Measurements from ENCODE around the gene PLCG1. TPM values are rescaled to one million over a fixed set of nuclear protein-coding genes. Genes with fewer than 3 reads are reported as not detected.

The PLCG1 gene
- total RNA-seq, 3 donors from 2014 or later (not counting 1 experiment from before 2014, with no cell fraction given) = 199 to 242 (median 236) TPM

DNA sequence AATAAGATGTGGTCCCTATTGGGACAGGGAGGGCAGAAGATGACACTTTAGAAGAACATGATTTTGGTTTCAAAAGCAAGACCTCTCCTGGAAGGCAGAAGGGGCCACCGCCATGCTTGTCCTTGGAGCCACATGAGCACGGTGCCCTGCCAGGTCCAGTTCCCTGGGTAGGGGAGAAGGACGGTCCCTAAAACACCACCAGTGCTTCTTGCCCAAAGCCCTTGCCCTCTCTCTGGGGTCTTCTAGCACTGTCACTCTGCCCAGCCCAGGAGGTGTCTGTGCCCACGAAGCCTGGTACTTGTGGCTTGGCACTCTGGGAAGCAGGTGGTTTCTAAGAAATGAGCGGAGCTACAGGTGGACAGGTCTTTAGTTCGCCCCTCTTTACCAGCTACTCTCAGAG lies 46.0 kb downstream of the PLCG1 start:
- Histone ChIP-seq H3K36me3 (ENCODE audit: control insufficient read depth, insufficient read depth, low read length) (no peaks in the 10 kb centered on the region), H3K9me3 (ENCODE audit: control insufficient read depth, insufficient read depth, low read length) (no peaks in the 10 kb centered on the region), H3K27me3 (ENCODE audit: control insufficient read depth, insufficient read depth, low read length) (no peaks in the 10 kb centered on the region), H3K4me3 (ENCODE audit: low read length) (no peak overlapping the region), H3K4me1 (ENCODE audit: control insufficient read depth, insufficient read depth, low read length) (peaks cover 4% of the 10 kb centered on the region), H3K27ac (ENCODE audit: low read length) (no peak overlapping the region)
- Mint-ChIP-seq H3K27ac (no peak overlapping the region), H3K27me3 (ENCODE audit: low read depth in 2 of 2) (no peaks in the 10 kb centered on the region), H3K9me3 (no peaks in the 10 kb centered on the region), H3K36me3 (no peaks in the 10 kb centered on the region), H3K4me3 (no peak overlapping the region), H3K4me1 (peaks cover 13% of the 10 kb centered on the region in 2 donors)
- ATAC-seq = no peak
- TF ChIP-seq, protein P1, sequence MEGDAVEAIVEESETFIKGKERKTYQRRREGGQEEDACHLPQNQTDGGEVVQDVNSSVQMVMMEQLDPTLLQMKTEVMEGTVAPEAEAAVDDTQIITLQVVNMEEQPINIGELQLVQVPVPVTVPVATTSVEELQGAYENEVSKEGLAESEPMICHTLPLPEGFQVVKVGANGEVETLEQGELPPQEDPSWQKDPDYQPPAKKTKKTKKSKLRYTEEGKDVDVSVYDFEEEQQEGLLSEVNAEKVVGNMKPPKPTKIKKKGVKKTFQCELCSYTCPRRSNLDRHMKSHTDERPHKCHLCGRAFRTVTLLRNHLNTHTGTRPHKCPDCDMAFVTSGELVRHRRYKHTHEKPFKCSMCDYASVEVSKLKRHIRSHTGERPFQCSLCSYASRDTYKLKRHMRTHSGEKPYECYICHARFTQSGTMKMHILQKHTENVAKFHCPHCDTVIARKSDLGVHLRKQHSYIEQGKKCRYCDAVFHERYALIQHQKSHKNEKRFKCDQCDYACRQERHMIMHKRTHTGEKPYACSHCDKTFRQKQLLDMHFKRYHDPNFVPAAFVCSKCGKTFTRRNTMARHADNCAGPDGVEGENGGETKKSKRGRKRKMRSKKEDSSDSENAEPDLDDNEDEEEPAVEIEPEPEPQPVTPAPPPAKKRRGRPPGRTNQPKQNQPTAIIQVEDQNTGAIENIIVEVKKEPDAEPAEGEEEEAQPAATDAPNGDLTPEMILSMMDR (IDR thresholded peaks at IDR 0.05) = no peak
- DNase-seq = peak in 1 of 2 donors; percentile 12
- 93% methylated on average over 6 of the region's 6 CpGs for WGBS (ENCODE audit: insufficient coverage)
- intact Hi-C loops (cut with micrococcal nuclease) = no loop called here

DNA sequence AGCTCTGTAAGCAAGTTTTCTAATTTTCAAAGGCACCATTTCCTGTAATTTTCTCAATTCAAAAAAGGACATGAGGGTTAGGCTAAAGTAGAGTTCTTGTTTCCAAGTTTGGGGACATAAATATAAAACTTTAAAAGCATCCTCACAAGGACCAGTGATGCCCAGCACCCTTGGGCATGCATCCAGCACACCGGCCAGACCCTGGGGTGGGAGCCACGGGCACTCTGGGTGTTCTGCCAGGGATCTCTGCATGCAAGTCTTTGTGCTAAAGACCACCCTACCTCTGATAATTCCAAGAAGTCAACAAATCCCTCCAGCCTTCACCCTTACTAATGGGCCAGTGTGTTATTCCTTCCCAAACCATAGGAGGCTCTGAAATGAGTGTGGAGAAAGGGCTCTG lies 46.5 kb downstream of the PLCG1 start:
- 66% methylated on average over 2 of the region's 2 CpGs for WGBS (ENCODE audit: insufficient coverage)

DNA sequence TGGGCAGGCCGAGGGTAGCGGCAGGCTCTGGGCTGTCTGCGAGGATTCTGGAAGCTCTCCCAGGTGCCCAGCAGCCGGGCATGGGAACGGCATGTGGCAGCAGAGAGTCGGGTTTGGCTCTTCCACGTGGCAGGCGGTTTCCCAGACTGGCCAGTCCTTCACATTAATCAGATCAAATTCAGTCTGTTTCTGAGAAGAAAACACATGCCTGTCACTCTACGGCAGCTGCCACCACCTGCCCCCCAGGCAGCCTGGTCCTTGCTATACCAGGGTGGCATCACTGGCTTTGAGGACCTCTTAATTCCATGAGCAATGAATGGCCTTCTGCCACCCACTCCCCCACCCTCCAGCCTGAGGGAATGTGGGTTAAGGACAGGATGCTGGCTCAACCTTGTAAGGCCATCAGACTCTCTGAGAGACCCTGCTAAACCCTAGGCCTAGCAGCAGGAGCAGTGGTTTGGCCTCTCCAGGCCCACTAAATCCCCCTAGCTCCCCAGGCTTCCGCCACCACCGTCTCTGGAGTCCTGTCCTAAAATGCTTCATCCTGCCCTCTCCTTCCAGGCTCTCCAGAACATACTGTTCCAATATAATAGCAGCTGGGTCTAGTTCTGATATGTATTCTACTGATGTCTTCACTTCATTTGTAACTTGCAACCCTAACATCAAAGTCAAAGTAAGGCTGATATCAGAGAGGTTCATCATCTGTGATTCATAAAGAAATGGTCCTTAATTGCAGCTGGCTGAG lies 47.8 kb downstream of the PLCG1 start:
- peak overlapping the region in 1 of 2 donors; percentile 39 for H3K27ac Mint-ChIP-seq
- TF ChIP-seq, protein P1 (IDR thresholded peaks at IDR 0.05) = no peak
- DNase-seq (no peak), ATAC-seq (no peak)
- peaks cover 6% of the 10 kb centered on the region for H3K36me3 Mint-ChIP-seq
- H3K4me1 Mint-ChIP-seq = peaks cover 13% of the 10 kb centered on the region in 2 donors
- H3K9me3 Mint-ChIP-seq = no peaks in the 10 kb centered on the region
- H3K27ac ChIP-seq (ENCODE audit: low read length) = no peak overlapping the region
- no peaks in the 10 kb centered on the region for H3K27me3 ChIP-seq (ENCODE audit: control insufficient read depth, insufficient read depth, low read length)
- peaks cover 4% of the 10 kb centered on the region for H3K4me1 ChIP-seq (ENCODE audit: control insufficient read depth, insufficient read depth, low read length)
- intact Hi-C loops (cut with micrococcal nuclease) = no loop called here
- no peaks in the 10 kb centered on the region for H3K9me3 ChIP-seq (ENCODE audit: control insufficient read depth, insufficient read depth, low read length)
- H3K4me3 ChIP-seq (ENCODE audit: low read length) = no peak overlapping the region
- WGBS (ENCODE audit: insufficient coverage) = 93% methylated on average over 11 of the region's 11 CpGs
- H3K27me3 Mint-ChIP-seq (ENCODE audit: low read depth in 2 of 2) = no peaks in the 10 kb centered on the region
- H3K36me3 ChIP-seq (ENCODE audit: control insufficient read depth, insufficient read depth, low read length) = no peaks in the 10 kb centered on the region
- H3K4me3 Mint-ChIP-seq = no peak overlapping the region

More for the DNA sequence above, 46.5 kb downstream of the PLCG1 start:
- H3K9me3 Mint-ChIP-seq = no peaks in the 10 kb centered on the region
- no peak overlapping the region for H3K4me3 Mint-ChIP-seq
- TF ChIP-seq, protein P1 (IDR thresholded peaks at IDR 0.05) = no peak
- H3K27me3 Mint-ChIP-seq (ENCODE audit: low read depth in 2 of 2) = no peaks in the 10 kb centered on the region
- H3K27ac Mint-ChIP-seq = no peak overlapping the region
- Histone ChIP-seq H3K9me3 (ENCODE audit: control insufficient read depth, insufficient read depth, low read length) (no peaks in the 10 kb centered on the region), H3K27ac (ENCODE audit: low read length) (no peak overlapping the region), H3K36me3 (ENCODE audit: control insufficient read depth, insufficient read depth, low read length) (no peaks in the 10 kb centered on the region), H3K4me3 (ENCODE audit: low read length) (no peak overlapping the region), H3K27me3 (ENCODE audit: control insufficient read depth, insufficient read depth, low read length) (no peaks in the 10 kb centered on the region), H3K4me1 (ENCODE audit: control insufficient read depth, insufficient read depth, low read length) (peaks cover 4% of the 10 kb centered on the region)
- no peaks in the 10 kb centered on the region for H3K36me3 Mint-ChIP-seq
- intact Hi-C loops (cut with micrococcal nuclease) = no loop called here
- DNase-seq (no peak), ATAC-seq (no peak)
- H3K4me1 Mint-ChIP-seq = peaks cover 13% of the 10 kb centered on the region in 2 donors

DNA sequence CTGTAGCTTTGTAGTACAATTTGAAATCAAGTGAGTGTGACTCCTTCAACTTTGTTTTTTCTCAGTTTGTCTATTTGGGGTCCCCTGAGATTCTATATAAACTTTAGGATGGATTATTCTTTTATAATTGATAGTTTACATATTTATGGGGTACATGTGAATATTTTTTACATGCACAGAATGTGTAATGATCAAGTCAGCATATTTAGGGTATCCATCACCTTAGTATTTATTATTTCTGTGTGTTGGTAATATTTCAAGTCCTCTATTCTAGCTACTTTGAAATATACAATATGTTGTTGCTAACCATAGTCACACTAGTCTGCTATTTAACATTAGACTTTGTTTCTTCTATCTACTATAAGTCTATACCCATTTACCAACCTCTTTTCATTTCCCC lies 50.3 kb downstream of the PLCG1 start:
- H3K9me3 ChIP-seq (ENCODE audit: control insufficient read depth, insufficient read depth, low read length) = peaks cover 10% of the 10 kb centered on the region
- no peaks in the 10 kb centered on the region for H3K27me3 ChIP-seq (ENCODE audit: control insufficient read depth, insufficient read depth, low read length)
- H3K9me3 Mint-ChIP-seq = peaks cover 4 to 6% of the 10 kb centered on the region in 2 donors
- DNase-seq = no peak
- intact Hi-C loops (cut with micrococcal nuclease) = no loop called here
- H3K4me1 ChIP-seq (ENCODE audit: control insufficient read depth, insufficient read depth, low read length) = peaks cover 4% of the 10 kb centered on the region
- H3K36me3 Mint-ChIP-seq = peaks cover 23% of the 10 kb centered on the region
- H3K36me3 ChIP-seq (ENCODE audit: control insufficient read depth, insufficient read depth, low read length) = no peaks in the 10 kb centered on the region
- H3K4me3 ChIP-seq (ENCODE audit: low read length) = no peak overlapping the region
- H3K4me1 Mint-ChIP-seq = peaks cover 13% of the 10 kb centered on the region in 2 donors
- H3K27me3 Mint-ChIP-seq (ENCODE audit: low read depth in 2 of 2) = no peaks in the 10 kb centered on the region
- TF ChIP-seq, protein P1 (IDR thresholded peaks at IDR 0.05) = no peak
- no peak overlapping the region for H3K4me3 Mint-ChIP-seq
- no peak overlapping the region for H3K27ac ChIP-seq (ENCODE audit: low read length)
- no peak for ATAC-seq
- no peak overlapping the region for H3K27ac Mint-ChIP-seq
